ENCODE results near the gene MED27.

Gene MED27

DNA sequence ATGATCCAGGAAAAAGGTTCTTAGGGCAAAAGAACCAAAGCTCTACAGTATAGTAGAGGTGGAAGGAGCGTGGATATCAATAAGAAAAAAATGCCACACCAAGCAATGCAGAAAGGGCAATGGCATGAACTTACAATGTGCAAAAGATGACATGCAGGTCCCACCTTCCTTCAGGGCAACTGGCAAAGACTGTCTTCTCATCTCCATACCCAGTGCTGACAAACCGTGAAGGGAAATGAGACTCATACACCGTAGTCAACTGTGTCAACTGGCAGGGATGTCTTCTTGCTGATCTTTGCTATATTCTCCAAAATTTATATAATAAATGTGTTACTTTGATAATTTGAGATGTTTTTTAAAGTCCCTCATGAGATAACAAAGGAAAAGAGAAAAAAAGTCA is 36.0 kb downstream of the MED27 start:
- Histone ChIP-seq H3K27me3 (ENCODE audit: insufficient read depth, low read length) (no peaks in the 10 kb centered on the region), H2BK120ac (ENCODE audit: insufficient read depth, low read length, poor library complexity) (no peak overlapping the region), H3K79me1 (ENCODE audit: low read length) (no peaks in the 10 kb centered on the region), H2BK12ac (ENCODE audit: low read length) (no peak overlapping the region), H3K9me3 (ENCODE audit: insufficient read depth, low read depth, low read length) (no peaks in the 10 kb centered on the region), H2AFZ (ENCODE audit: insufficient read depth, low read length, poor library complexity) (no peak overlapping the region), H3K36me3 (ENCODE audit: control insufficient read depth in 1 of 2, insufficient read depth in 2 of 2, low read length in 2 of 2) (no peaks in the 10 kb centered on the region), H3K4ac (ENCODE audit: low read depth, low read length) (no peak overlapping the region), H3K79me2 (ENCODE audit: control insufficient read depth, insufficient read depth, low read length, poor library complexity) (no peaks in the 10 kb centered on the region), H4K12ac (ENCODE audit: low read depth, low read length) (no peak overlapping the region), H3K18ac (ENCODE audit: low read length) (no peak overlapping the region), H3K23ac (ENCODE audit: low read length) (no peak overlapping the region), H4K8ac (ENCODE audit: low read depth, low read length) (no peak overlapping the region), H3K4me1 (ENCODE audit: control insufficient read depth in 1 of 2, insufficient read depth in 2 of 2, low read length in 2 of 2) (no peaks in the 10 kb centered on the region), H2BK5ac (ENCODE audit: low read depth, low read length, poor library complexity) (no peak overlapping the region), H3K4me3 (ENCODE audit: low read depth, low read length) (no peak overlapping the region), H2AK5ac (ENCODE audit: low read length) (no peak overlapping the region), H3K9ac (ENCODE audit: low read length) (no peak overlapping the region), H4K91ac (ENCODE audit: low read depth, low read length) (no peak overlapping the region), H3K4me2 (ENCODE audit: low read length) (no peak overlapping the region), H3K14ac (ENCODE audit: low read length) (no peak overlapping the region), H3K27ac (ENCODE audit: low read depth, low read length) (no peak overlapping the region)
- DNase-seq = no peak
- no CpG with 5 or more reads among the region's 3 CpGs for WGBS (ENCODE audit: extremely low coverage, insufficient coverage, insufficient read length)

DNA sequence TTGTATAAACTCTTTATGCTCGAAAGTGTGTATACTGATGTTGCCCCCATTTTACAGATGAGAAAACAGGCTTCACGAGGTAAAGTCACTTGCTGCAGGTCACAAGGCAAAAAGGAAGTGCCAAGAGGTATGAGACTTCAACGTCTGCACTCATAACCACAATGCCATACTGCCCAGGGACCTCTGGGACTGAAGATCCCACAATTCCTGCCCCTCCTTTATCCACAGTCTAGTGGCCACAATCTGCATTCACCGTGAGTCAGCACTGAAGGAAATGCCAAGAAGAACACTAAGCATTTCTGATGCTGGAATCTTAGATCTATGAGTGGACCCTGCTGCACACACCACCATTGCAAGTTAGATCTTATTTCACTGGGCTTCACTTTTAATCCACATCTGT is 37.3 kb downstream of the MED27 start:
- H3K14ac ChIP-seq (ENCODE audit: low read length) = no peak overlapping the region
- no peak overlapping the region for H3K9ac ChIP-seq (ENCODE audit: low read length)
- no peak overlapping the region for H2AK5ac ChIP-seq (ENCODE audit: low read length)
- H3K23ac ChIP-seq (ENCODE audit: low read length) = no peak overlapping the region
- H3K18ac ChIP-seq (ENCODE audit: low read length) = no peak overlapping the region
- no peak overlapping the region for H2BK120ac ChIP-seq (ENCODE audit: insufficient read depth, low read length, poor library complexity)
- H2AFZ ChIP-seq (ENCODE audit: insufficient read depth, low read length, poor library complexity) = no peak overlapping the region
- H4K8ac ChIP-seq (ENCODE audit: low read depth, low read length) = no peak overlapping the region
- no peaks in the 10 kb centered on the region for H3K36me3 ChIP-seq (ENCODE audit: control insufficient read depth in 1 of 2, insufficient read depth in 2 of 2, low read length in 2 of 2)
- no peak overlapping the region for H3K4me2 ChIP-seq (ENCODE audit: low read length)
- H2BK12ac ChIP-seq (ENCODE audit: low read length) = no peak overlapping the region
- no peak overlapping the region for H3K4ac ChIP-seq (ENCODE audit: low read depth, low read length)
- no peaks in the 10 kb centered on the region for H3K27me3 ChIP-seq (ENCODE audit: insufficient read depth, low read length)
- H3K4me1 ChIP-seq (ENCODE audit: control insufficient read depth in 1 of 2, insufficient read depth in 2 of 2, low read length in 2 of 2) = peaks cover 4% of the 10 kb centered on the region in 2 experiments
- H4K12ac ChIP-seq (ENCODE audit: low read depth, low read length) = no peak overlapping the region
- no peak overlapping the region for H4K91ac ChIP-seq (ENCODE audit: low read depth, low read length)
- H3K4me3 ChIP-seq (ENCODE audit: low read depth, low read length) = no peak overlapping the region
- no peak for DNase-seq
- no peaks in the 10 kb centered on the region for H3K9me3 ChIP-seq (ENCODE audit: insufficient read depth, low read depth, low read length)
- no peak overlapping the region for H2BK5ac ChIP-seq (ENCODE audit: low read depth, low read length, poor library complexity)
- no CpG with 5 or more reads among the region's 4 CpGs for WGBS (ENCODE audit: extremely low coverage, insufficient coverage, insufficient read length)
- H3K27ac ChIP-seq (ENCODE audit: low read depth, low read length) = no peak overlapping the region
- H3K79me1 ChIP-seq (ENCODE audit: low read length) = no peaks in the 10 kb centered on the region
- no peaks in the 10 kb centered on the region for H3K79me2 ChIP-seq (ENCODE audit: control insufficient read depth, insufficient read depth, low read length, poor library complexity)

DNA sequence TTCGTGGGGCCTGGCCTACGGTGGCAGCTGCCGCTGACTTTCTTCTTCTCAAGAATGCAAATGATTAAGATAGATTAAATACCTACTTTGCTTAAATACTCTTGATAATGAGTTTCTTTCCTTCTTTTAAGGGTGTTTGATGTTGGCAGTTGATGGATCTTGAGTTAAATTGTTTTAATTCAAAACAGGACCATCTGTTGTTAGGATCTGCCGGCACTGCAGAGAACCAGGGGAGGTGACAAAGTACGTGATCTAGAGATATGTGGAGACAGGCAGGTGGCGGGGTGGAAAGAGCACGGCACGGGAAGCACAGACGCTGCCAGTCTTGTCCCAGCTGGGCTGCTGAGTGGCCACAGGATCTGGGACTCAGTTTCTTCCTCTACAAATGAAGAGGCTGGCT is 37.9 kb downstream of the MED27 start:
- no peak overlapping the region for H4K12ac ChIP-seq (ENCODE audit: low read depth, low read length)
- H3K79me2 ChIP-seq (ENCODE audit: control insufficient read depth, insufficient read depth, low read length, poor library complexity) = no peaks in the 10 kb centered on the region
- no peak overlapping the region for H3K4ac ChIP-seq (ENCODE audit: low read depth, low read length)
- no peak overlapping the region for H3K14ac ChIP-seq (ENCODE audit: low read length)
- WGBS (ENCODE audit: extremely low coverage, insufficient coverage, insufficient read length) = no CpG with 5 or more reads among the region's 9 CpGs
- no peaks in the 10 kb centered on the region for H3K36me3 ChIP-seq (ENCODE audit: control insufficient read depth in 1 of 2, insufficient read depth in 2 of 2, low read length in 2 of 2)
- no peak overlapping the region for H3K23ac ChIP-seq (ENCODE audit: low read length)
- no peak overlapping the region for H3K4me2 ChIP-seq (ENCODE audit: low read length)
- no peak overlapping the region for H2BK5ac ChIP-seq (ENCODE audit: low read depth, low read length, poor library complexity)
- H3K4me3 ChIP-seq (ENCODE audit: low read depth, low read length) = no peak overlapping the region
- H3K79me1 ChIP-seq (ENCODE audit: low read length) = peaks cover 2% of the 10 kb centered on the region
- H2BK12ac ChIP-seq (ENCODE audit: low read length) = no peak overlapping the region
- no peak overlapping the region for H2AFZ ChIP-seq (ENCODE audit: insufficient read depth, low read length, poor library complexity)
- no peak overlapping the region for H2BK120ac ChIP-seq (ENCODE audit: insufficient read depth, low read length, poor library complexity)
- no peak overlapping the region for H3K18ac ChIP-seq (ENCODE audit: low read length)
- H4K91ac ChIP-seq (ENCODE audit: low read depth, low read length) = no peak overlapping the region
- H3K27me3 ChIP-seq (ENCODE audit: insufficient read depth, low read length) = no peaks in the 10 kb centered on the region
- DNase-seq = no peak
- no peak overlapping the region for H3K27ac ChIP-seq (ENCODE audit: low read depth, low read length)
- no peak overlapping the region for H2AK5ac ChIP-seq (ENCODE audit: low read length)
- H3K4me1 ChIP-seq (ENCODE audit: control insufficient read depth in 1 of 2, insufficient read depth in 2 of 2, low read length in 2 of 2) = peaks cover 7 to 8% of the 10 kb centered on the region in 2 experiments
- no peak overlapping the region for H4K8ac ChIP-seq (ENCODE audit: low read depth, low read length)
- no peaks in the 10 kb centered on the region for H3K9me3 ChIP-seq (ENCODE audit: insufficient read depth, low read depth, low read length)
- H3K9ac ChIP-seq (ENCODE audit: low read length) = no peak overlapping the region

DNA sequence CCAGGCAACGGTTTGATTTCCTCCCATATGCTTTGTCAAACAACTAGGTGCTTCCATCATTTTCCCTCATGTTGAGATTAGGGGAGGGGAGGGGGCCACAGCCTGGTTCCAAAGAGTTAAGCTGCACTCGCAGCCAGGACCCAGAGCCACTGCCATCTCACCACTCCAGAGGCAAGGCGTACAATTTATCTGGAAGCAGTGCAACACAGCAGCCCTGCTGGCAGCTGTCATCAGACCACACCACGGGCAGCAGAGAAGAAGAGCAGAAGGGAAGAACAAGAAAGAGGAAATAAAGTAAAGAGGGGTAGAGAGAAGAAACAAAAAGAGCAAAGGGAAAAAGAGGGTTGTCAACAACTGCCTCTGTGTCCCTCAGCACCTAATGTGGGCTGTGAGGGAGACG is 38.9 kb downstream of the MED27 start:
- Histone ChIP-seq H3K14ac (ENCODE audit: low read length) (no peak overlapping the region), H4K8ac (ENCODE audit: low read depth, low read length) (no peak overlapping the region), H3K79me1 (ENCODE audit: low read length) (peaks cover 3% of the 10 kb centered on the region), H3K23ac (ENCODE audit: low read length) (no peak overlapping the region), H2BK120ac (ENCODE audit: insufficient read depth, low read length, poor library complexity) (no peak overlapping the region), H3K9ac (ENCODE audit: low read length) (no peak overlapping the region), H3K4ac (ENCODE audit: low read depth, low read length) (no peak overlapping the region), H3K4me3 (ENCODE audit: low read depth, low read length) (no peak overlapping the region), H3K27ac (ENCODE audit: low read depth, low read length) (no peak overlapping the region), H2AK5ac (ENCODE audit: low read length) (no peak overlapping the region), H3K4me1 (ENCODE audit: control insufficient read depth in 1 of 2, insufficient read depth in 2 of 2, low read length in 2 of 2) (peaks cover 8 to 12% of the 10 kb centered on the region in 2 experiments), H4K12ac (ENCODE audit: low read depth, low read length) (no peak overlapping the region), H2BK5ac (ENCODE audit: low read depth, low read length, poor library complexity) (no peak overlapping the region), H3K4me2 (ENCODE audit: low read length) (no peak overlapping the region), H2AFZ (ENCODE audit: insufficient read depth, low read length, poor library complexity) (no peak overlapping the region), H3K9me3 (ENCODE audit: insufficient read depth, low read depth, low read length) (no peaks in the 10 kb centered on the region), H3K18ac (ENCODE audit: low read length) (no peak overlapping the region), H4K91ac (ENCODE audit: low read depth, low read length) (no peak overlapping the region), H3K36me3 (ENCODE audit: control insufficient read depth in 1 of 2, insufficient read depth in 2 of 2, low read length in 2 of 2) (no peaks in the 10 kb centered on the region), H3K27me3 (ENCODE audit: insufficient read depth, low read length) (no peaks in the 10 kb centered on the region), H3K79me2 (ENCODE audit: control insufficient read depth, insufficient read depth, low read length, poor library complexity) (no peaks in the 10 kb centered on the region), H2BK12ac (ENCODE audit: low read length) (no peak overlapping the region)
- no CpG with 5 or more reads among the region's 5 CpGs for WGBS (ENCODE audit: extremely low coverage, insufficient coverage, insufficient read length)
- no peak for DNase-seq

Measured in trophoblast cell (in vitro differentiated cells and primary cell).